Activated T-cell treated with anti-CD3 and anti-CD28 coated beads, Interleukin-2, amount 50 U/mL, for 72 hours (primary cell): ENCODE measurements around the gene THRA. TPM values are rescaled to one million over a fixed set of nuclear protein-coding genes. Genes with fewer than 3 reads are reported as not detected.

Experiments
- ATAC-seq, 2 donors: fragments of 150-1000 bp; cut with Tn5 transposase; replicated peaks in 1 of 2; 2 replicates each; pipeline ENCODE4 v1.10.0; 2021; ENCODE audit warnings: moderate library complexity in 2 of 2, mild to moderate bottlenecking in 1 of 2
- DNase-seq, 2 donors: peaks; one replicate each; pipeline ENCODE4 v3.0.0; 2021 to 2022; ENCODE audit warnings: mixed read lengths in 1 of 2
- H3K27ac Mint-ChIP-seq: one replicate; pipeline ENCODE4 v1.8.0; 2022; ENCODE audit warnings: mild to moderate bottlenecking, moderate library complexity, mixed read lengths
- H3K27me3 Mint-ChIP-seq: one replicate; pipeline ENCODE4 v1.8.0; 2022; ENCODE audit warnings: low read depth, mixed read lengths
- H3K36me3 Mint-ChIP-seq, 2 donors: one replicate each; pipeline ENCODE4 v1.8.0; 2022; ENCODE audit warnings: mixed read lengths in 2 of 2, mild to moderate bottlenecking in 1 of 2; ENCODE audit not compliant: insufficient read depth in 2 of 2
- H3K4me1 Mint-ChIP-seq: one replicate; pipeline ENCODE4 v1.8.0; 2022; ENCODE audit warnings: low read depth, mixed read lengths
- H3K4me3 Mint-ChIP-seq, 2 donors: one replicate each; pipeline ENCODE4 v1.8.0; 2022; ENCODE audit warnings: mild to moderate bottlenecking in 2 of 2, mixed read lengths in 2 of 2, moderate library complexity in 2 of 2
- H3K9me3 Mint-ChIP-seq, 2 donors: one replicate each; pipeline ENCODE4 v1.8.0; 2022; ENCODE audit warnings: mixed read lengths in 2 of 2
- total RNA-seq, 2 donors: library from RNA; stranded (reverse); gene quantifications; one replicate each; pipeline ENCODE4 v1.2.3, GENCODE V29; 2022

The THRA gene
- total RNA-seq, 2 donors from 2014 or later = 12.2 to 14.7 TPM

GRCh38 chr17:40034426-40035161, 28.2 kb upstream of the THRA start:
- Mint-ChIP-seq H3K4me3 (no peak overlapping the region), H3K27ac (no peak overlapping the region), H3K4me1 (no peaks in the 10 kb centered on the region), H3K36me3 (peaks cover 6% of the 10 kb centered on the region in 2 donors), H3K9me3 (no peaks in the 10 kb centered on the region), H3K27me3 (no peaks in the 10 kb centered on the region)
- DNase-seq = no peak
- no peak for ATAC-seq

GRCh38 chr17:40035162-40035559, 27.6 kb upstream of the THRA start:
- no peak for ATAC-seq
- H3K27ac Mint-ChIP-seq = no peak overlapping the region
- H3K9me3 Mint-ChIP-seq = no peaks in the 10 kb centered on the region
- H3K4me1 Mint-ChIP-seq = no peaks in the 10 kb centered on the region
- H3K27me3 Mint-ChIP-seq = no peaks in the 10 kb centered on the region
- DNase-seq = no peak
- no peak overlapping the region for H3K4me3 Mint-ChIP-seq
- H3K36me3 Mint-ChIP-seq = peaks cover 4% of the 10 kb centered on the region in 2 donors

GRCh38 chr17:40038882-40039513, 23.8 kb upstream of the THRA start:
- Mint-ChIP-seq H3K27me3 (no peaks in the 10 kb centered on the region), H3K36me3 (peaks cover 2 to 6% of the 10 kb centered on the region in 2 donors), H3K4me3 (no peak overlapping the region), H3K27ac (no peak overlapping the region), H3K4me1 (no peaks in the 10 kb centered on the region), H3K9me3 (no peaks in the 10 kb centered on the region)
- DNase-seq = no peak
- no peak for ATAC-seq

- Mint-ChIP-seq H3K27ac (no peak overlapping the region), H3K9me3 (no peaks in the 10 kb centered on the region), H3K36me3 (peaks cover 2 to 6% of the 10 kb centered on the region in 2 donors), H3K4me3 (no peak overlapping the region), H3K4me1 (no peaks in the 10 kb centered on the region), H3K27me3 (no peaks in the 10 kb centered on the region)
- ATAC-seq (no peak), DNase-seq (no peak)
These were observed 21.6 kb upstream of the THRA start for GRCh38 chr17:40041196-40041595.

- H3K9me3 Mint-ChIP-seq = no peaks in the 10 kb centered on the region
- peaks cover 17% of the 10 kb centered on the region for H3K4me1 Mint-ChIP-seq
- DNase-seq (no peak), ATAC-seq (no peak)
- H3K27ac Mint-ChIP-seq = no peak overlapping the region
- H3K36me3 Mint-ChIP-seq = peaks cover 2 to 7% of the 10 kb centered on the region in 2 donors
- no peak overlapping the region for H3K4me3 Mint-ChIP-seq
- no peaks in the 10 kb centered on the region for H3K27me3 Mint-ChIP-seq
These were observed 6.3 kb upstream of the THRA start for GRCh38 chr17:40056379-40057015.

- no peak overlapping the region for H3K27ac Mint-ChIP-seq
- H3K9me3 Mint-ChIP-seq = no peaks in the 10 kb centered on the region
- DNase-seq (no peak), ATAC-seq (no peak)
- H3K27me3 Mint-ChIP-seq = no peaks in the 10 kb centered on the region
- H3K36me3 Mint-ChIP-seq = peaks cover 1 to 2% of the 10 kb centered on the region in 2 donors
- peaks cover 25% of the 10 kb centered on the region for H3K4me1 Mint-ChIP-seq
- H3K4me3 Mint-ChIP-seq = no peak overlapping the region
These were observed 4.5 kb upstream of the THRA start for GRCh38 chr17:40058186-40058784.

- H3K27ac Mint-ChIP-seq = no peak overlapping the region
- H3K27me3 Mint-ChIP-seq = no peaks in the 10 kb centered on the region
- ATAC-seq (no peak), DNase-seq (no peak)
- H3K4me3 Mint-ChIP-seq = no peak overlapping the region
- peaks cover 26% of the 10 kb centered on the region for H3K4me1 Mint-ChIP-seq
- peaks cover 3% of the 10 kb centered on the region in 2 donors for H3K36me3 Mint-ChIP-seq
- H3K9me3 Mint-ChIP-seq = no peaks in the 10 kb centered on the region
These were observed 3.9 kb upstream of the THRA start for GRCh38 chr17:40058865-40059264.

- H3K9me3 Mint-ChIP-seq = no peaks in the 10 kb centered on the region
- H3K27me3 Mint-ChIP-seq = no peaks in the 10 kb centered on the region
- H3K4me3 Mint-ChIP-seq = no peak overlapping the region
- no peak for DNase-seq
- H3K27ac Mint-ChIP-seq = no peak overlapping the region
- peaks cover 1% of the 10 kb centered on the region in 2 donors for H3K36me3 Mint-ChIP-seq
- H3K4me1 Mint-ChIP-seq = peaks cover 31% of the 10 kb centered on the region
- no peak for ATAC-seq
These were observed 2.9 kb upstream of the THRA start for GRCh38 chr17:40059729-40060475.

- peaks cover 1% of the 10 kb centered on the region in 2 donors for H3K36me3 Mint-ChIP-seq
- DNase-seq (no peak), ATAC-seq (no peak)
- H3K27ac Mint-ChIP-seq = no peak overlapping the region
- peaks cover 32% of the 10 kb centered on the region for H3K4me1 Mint-ChIP-seq
- no peaks in the 10 kb centered on the region for H3K9me3 Mint-ChIP-seq
- H3K4me3 Mint-ChIP-seq = no peak overlapping the region
- H3K27me3 Mint-ChIP-seq = no peaks in the 10 kb centered on the region
These were observed 1.7 kb upstream of the THRA start for GRCh38 chr17:40060887-40061608.

GRCh38 chr17:40061609-40062038, 1.1 kb upstream of the THRA start:
- H3K27ac Mint-ChIP-seq = peak overlapping the region; percentile 3
- H3K36me3 Mint-ChIP-seq = peaks cover 1% of the 10 kb centered on the region in 2 donors
- ATAC-seq (no peak), DNase-seq (no peak)
- no peaks in the 10 kb centered on the region for H3K9me3 Mint-ChIP-seq
- H3K4me1 Mint-ChIP-seq = peaks cover 32% of the 10 kb centered on the region
- peak overlapping the region; percentile 78 to 82 for H3K4me3 Mint-ChIP-seq
- no peaks in the 10 kb centered on the region for H3K27me3 Mint-ChIP-seq

- peaks cover 45% of the 10 kb centered on the region for H3K4me1 Mint-ChIP-seq
- ATAC-seq = peak in 1 of 2 donors; percentile 37
- H3K27me3 Mint-ChIP-seq = no peaks in the 10 kb centered on the region
- H3K27ac Mint-ChIP-seq = no peak overlapping the region
- no peaks in the 10 kb centered on the region for H3K9me3 Mint-ChIP-seq
- H3K36me3 Mint-ChIP-seq = peaks cover 1% of the 10 kb centered on the region in 2 donors
- peak overlapping the region; percentile 79 to 89 for H3K4me3 Mint-ChIP-seq
- peak; percentile 27 to 37 for DNase-seq
These were observed 514 bp downstream of the THRA start for GRCh38 chr17:40063187-40063771.
